ENCODE measurements around the gene ESRRB.

The ESRRB gene

DNA sequence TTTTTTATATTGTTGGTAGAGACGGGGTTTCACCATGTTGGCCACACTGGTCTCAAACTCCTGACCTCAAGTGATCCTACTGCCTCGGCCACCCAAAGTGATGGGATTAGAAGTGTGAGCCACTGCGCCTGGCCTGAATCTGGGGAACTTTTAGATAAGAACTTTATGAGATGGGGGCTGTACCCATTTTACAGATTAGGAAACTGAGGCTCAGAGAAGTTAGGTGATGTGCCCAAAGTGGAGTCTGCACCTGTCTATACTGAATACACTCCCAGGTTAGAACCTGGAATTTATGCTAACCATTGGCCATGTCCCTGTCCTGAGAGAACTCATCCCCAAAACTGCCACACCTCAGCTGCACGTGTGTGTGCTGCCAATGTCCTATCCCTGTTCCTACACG lies 81.9 kb downstream of the ESRRB start:
- no peak for DNase-seq (ENCODE audit: low read depth)
- TF ChIP-seq, protein P1, sequence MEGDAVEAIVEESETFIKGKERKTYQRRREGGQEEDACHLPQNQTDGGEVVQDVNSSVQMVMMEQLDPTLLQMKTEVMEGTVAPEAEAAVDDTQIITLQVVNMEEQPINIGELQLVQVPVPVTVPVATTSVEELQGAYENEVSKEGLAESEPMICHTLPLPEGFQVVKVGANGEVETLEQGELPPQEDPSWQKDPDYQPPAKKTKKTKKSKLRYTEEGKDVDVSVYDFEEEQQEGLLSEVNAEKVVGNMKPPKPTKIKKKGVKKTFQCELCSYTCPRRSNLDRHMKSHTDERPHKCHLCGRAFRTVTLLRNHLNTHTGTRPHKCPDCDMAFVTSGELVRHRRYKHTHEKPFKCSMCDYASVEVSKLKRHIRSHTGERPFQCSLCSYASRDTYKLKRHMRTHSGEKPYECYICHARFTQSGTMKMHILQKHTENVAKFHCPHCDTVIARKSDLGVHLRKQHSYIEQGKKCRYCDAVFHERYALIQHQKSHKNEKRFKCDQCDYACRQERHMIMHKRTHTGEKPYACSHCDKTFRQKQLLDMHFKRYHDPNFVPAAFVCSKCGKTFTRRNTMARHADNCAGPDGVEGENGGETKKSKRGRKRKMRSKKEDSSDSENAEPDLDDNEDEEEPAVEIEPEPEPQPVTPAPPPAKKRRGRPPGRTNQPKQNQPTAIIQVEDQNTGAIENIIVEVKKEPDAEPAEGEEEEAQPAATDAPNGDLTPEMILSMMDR (IDR thresholded peaks at IDR 0.05; ENCODE audit: insufficient read depth, low read depth, low read length, missing control alignments): no peak
- no peak overlapping the region for H3K4me3 ChIP-seq (ENCODE audit: low read length)

DNA sequence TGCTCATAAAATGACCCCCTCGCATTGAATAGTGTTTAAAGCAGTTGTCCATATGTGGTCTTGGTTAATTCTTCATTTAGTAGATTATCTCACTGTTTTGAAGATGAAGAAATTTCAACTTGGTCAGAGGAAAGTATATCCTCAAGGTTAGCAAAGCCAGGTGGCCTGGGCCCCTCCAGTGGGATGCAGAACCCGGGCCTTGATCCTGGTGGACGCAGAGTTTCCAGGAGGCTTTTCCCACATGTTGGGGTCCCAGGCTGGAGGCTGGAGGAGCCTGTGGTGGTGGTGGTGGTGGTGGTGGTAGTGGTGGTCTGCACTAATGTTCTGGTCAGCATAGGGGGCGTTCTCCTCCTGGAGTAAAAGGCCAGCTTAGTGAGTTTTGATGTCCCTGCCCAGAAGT lies 85.9 kb downstream of the ESRRB start:
- TF ChIP-seq, protein P1 (IDR thresholded peaks at IDR 0.05; ENCODE audit: insufficient read depth, low read depth, low read length, missing control alignments): no peak
- DNase-seq (ENCODE audit: low read depth): no peak
- H3K4me3 ChIP-seq (ENCODE audit: low read length): no peak overlapping the region

DNA sequence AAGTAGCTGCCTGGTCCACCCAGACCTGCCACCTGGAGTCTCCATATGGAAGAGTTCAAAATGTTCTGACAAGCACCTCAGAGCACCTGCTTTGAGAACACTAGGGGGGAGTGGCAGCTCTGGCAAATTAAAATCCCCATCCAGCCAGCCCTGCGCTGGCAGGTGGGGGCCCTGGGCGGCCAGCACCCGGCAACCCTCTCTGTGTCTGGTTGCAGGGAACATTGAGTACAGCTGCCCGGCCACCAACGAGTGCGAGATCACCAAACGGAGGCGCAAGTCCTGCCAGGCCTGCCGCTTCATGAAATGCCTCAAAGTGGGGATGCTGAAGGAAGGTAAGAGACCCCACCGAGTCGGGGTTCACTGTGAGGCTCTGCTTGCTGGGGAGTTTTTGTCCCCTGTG lies 86.4 kb downstream of the ESRRB start:
- no peak for DNase-seq (ENCODE audit: low read depth)
- no peak overlapping the region for H3K4me3 ChIP-seq (ENCODE audit: low read length)
- TF ChIP-seq, protein P1 (IDR thresholded peaks at IDR 0.05; ENCODE audit: insufficient read depth, low read depth, low read length, missing control alignments): no peak

DNA sequence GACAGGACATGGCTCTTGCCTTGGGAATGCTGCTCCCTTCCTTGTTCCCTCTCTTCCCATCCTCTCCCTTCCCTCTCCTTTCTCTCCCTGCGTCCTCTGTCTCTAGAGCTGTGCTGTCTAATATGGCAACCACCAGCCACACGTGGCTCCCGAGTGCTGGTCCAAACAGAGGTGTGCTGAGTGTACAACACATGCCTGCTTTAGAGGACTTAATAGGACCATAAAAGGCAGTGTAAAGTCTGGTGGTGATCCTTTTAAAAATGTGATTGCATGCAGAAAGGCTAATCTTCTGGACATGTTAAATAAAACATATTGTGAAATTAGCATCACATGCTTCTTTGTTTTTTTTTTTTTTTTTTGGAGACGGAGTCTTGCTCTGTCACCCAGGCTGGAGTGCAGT lies 87.2 kb downstream of the ESRRB start:
- TF ChIP-seq, protein P1 (IDR thresholded peaks at IDR 0.05; ENCODE audit: insufficient read depth, low read depth, low read length, missing control alignments): no peak
- no peak overlapping the region for H3K4me3 ChIP-seq (ENCODE audit: low read length)
- DNase-seq (ENCODE audit: low read depth): no peak

DNA sequence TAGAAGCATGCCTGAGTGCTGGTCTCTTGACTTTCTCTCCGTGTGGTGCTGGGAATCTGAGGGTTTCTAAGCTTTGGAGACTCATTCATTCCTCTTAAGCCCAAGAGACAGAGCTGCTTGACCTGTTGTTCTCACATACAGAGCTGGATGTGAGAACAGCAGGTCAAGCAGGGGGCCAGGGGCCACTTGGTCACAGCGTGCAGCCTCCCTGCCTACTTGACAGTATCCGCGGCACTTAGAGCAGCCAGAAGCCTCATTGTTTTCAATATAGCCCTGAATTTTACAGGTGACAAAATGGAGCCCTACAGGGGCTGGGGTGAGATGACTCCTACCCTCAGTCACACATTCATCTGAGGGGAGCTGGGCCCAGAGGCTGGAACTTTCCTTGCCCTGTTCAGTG lies 88.9 kb downstream of the ESRRB start:
- no peak for DNase-seq (ENCODE audit: low read depth)
- TF ChIP-seq, protein P1 (IDR thresholded peaks at IDR 0.05; ENCODE audit: insufficient read depth, low read depth, low read length, missing control alignments): no peak
- H3K4me3 ChIP-seq (ENCODE audit: low read length): no peak overlapping the region

DNA sequence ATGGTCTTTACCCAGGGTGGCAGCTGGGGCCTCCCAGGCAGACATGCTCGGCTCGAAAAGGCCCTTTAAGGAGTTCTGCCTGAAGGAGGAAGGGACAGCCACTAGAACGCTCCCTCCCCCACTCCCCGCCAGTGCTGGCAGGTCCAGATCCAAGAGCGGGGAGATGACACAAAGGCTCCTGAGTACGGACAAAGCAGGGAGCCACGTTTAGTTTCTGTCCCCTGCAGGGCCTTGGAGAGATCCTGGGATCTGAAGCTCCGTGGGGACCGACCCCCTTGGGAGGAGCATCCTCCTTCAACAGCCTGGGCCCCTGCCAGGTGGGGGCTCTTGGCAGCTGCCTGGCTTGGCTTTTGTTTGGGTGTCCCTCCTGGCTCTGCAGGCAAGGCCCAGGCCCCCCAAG lies 89.7 kb downstream of the ESRRB start:
- no peak overlapping the region for H3K4me3 ChIP-seq (ENCODE audit: low read length)
- no peak for DNase-seq (ENCODE audit: low read depth)
- TF ChIP-seq, protein P1 (IDR thresholded peaks at IDR 0.05; ENCODE audit: insufficient read depth, low read depth, low read length, missing control alignments): no peak

DNA sequence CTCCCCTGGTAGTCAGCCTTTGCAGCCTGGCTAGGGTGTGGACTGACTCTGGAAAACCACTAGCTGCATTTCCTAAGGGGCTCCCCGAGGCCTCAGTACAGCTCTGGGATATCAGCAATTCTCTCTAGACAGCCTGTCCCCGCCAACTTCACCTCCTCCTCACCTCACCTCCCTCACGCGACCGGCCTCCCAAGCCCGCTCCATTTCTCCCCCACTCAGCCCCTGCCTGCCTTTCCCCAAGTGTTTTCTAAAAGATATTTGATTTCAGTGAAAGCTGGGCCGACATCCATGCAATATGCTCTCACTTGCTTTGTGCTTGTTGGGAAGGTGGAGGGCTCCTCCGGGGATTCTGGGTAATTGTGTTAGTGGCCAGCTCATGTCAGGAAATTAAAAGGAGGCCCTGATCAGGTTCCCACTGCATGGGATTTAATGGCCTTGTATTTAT lies 91.8 kb downstream of the ESRRB start:
- no peak overlapping the region for H3K4me3 ChIP-seq (ENCODE audit: low read length)
- no peak for DNase-seq (ENCODE audit: low read depth)
- TF ChIP-seq, protein P1 (IDR thresholded peaks at IDR 0.05; ENCODE audit: insufficient read depth, low read depth, low read length, missing control alignments): no peak
